IMR-90 (cell line): ENCODE data around the gene ALG11. TPM values are rescaled to one million over a fixed set of nuclear protein-coding genes. Genes with fewer than 3 reads are reported as not detected.

Source experiments
- ATAC-seq: fragments of 200-7000 bp; cut with Tn5 transposase; 2 replicates; pipeline ENCODE4 v1.9.1; 2020; ENCODE audit warnings: low read depth, mild to moderate bottlenecking, moderate library complexity
- BruUV-seq: library from RNA; stranded (reverse); fragments of 400-500 nt; replicated peaks from 2 replicates; lab custom pipeline; 2021; lab: Mats Ljungman, UMichigan
- CTCF ChIA-PET: fragments of 300-600 bp; formaldehyde crosslinking; extraction: SDS; loops from one replicate; lab custom pipeline; 2021; ENCODE audit warnings: antibody characterized with exemption; lab: Yijun Ruan, JAX
- POLR2A ChIA-PET: fragments of 300-600 bp; sonication (Branson Sonifier 250); formaldehyde crosslinking; loops from one replicate; lab custom pipeline; 2022; ENCODE audit warnings: antibody characterized with exemption; ENCODE audit not compliant: unreplicated experiment; lab: Charles Lee
- DNase-seq: peaks from one replicate; pipeline ENCODE4 v3.0.0; 2013
- H2AFZ ChIP-seq: replicated peaks from 2 replicates; pipeline ENCODE3; 2013; ENCODE audit warnings: low read length, mild to moderate bottlenecking; ENCODE audit not compliant: poor library complexity
- H2AK5ac ChIP-seq: 2 replicates; pipeline ENCODE4 v1.6.1; 2013; ENCODE audit warnings: low read depth, low read length, inconsistent platforms
- H2AK9ac ChIP-seq: replicated peaks from 2 replicates; pipeline ENCODE3; 2013; ENCODE audit warnings: mild to moderate bottlenecking, low read depth, low read length, moderate library complexity; ENCODE audit not compliant: poor library complexity
- H2BK120ac ChIP-seq: 2 replicates; pipeline ENCODE4 v1.6.1; 2013; ENCODE audit warnings: low read depth, low read length, inconsistent platforms
- H2BK15ac ChIP-seq: 3 replicates; pipeline ENCODE4 v1.6.1; 2013; ENCODE audit warnings: low read depth, low read length, inconsistent platforms
- H2BK20ac ChIP-seq: 2 replicates; pipeline ENCODE4 v1.6.1; 2013; ENCODE audit warnings: low read depth, mild to moderate bottlenecking, inconsistent platforms, low read length, moderate library complexity
- H2BK5ac ChIP-seq: 2 replicates; pipeline ENCODE4 v1.6.1; 2013; ENCODE audit warnings: mild to moderate bottlenecking, low read depth, low read length, inconsistent platforms; ENCODE audit not compliant: poor library complexity, severe bottlenecking
- H3K14ac ChIP-seq: replicated peaks from 2 replicates; pipeline ENCODE4 v1.6.1; 2013; ENCODE audit warnings: low read depth, low read length, inconsistent platforms
- H3K18ac ChIP-seq: 2 replicates; pipeline ENCODE4 v1.6.1; 2013; ENCODE audit warnings: low read depth, low read length, control low read depth
- H3K23ac ChIP-seq: 2 replicates; pipeline ENCODE4 v1.6.1; 2013; ENCODE audit warnings: low read depth, low read length, inconsistent platforms
- H3K27ac ChIP-seq: 2 replicates; pipeline ENCODE4 v1.5.1; 2013; ENCODE audit warnings: mild to moderate bottlenecking, control low read depth, low read length; ENCODE audit not compliant: insufficient read depth
- H3K27me3 ChIP-seq: 2 replicates; pipeline ENCODE4 v1.6.1; 2013; ENCODE audit warnings: low read length; ENCODE audit not compliant: control insufficient read depth, insufficient read depth
- H3K36me3 ChIP-seq: 2 replicates; pipeline ENCODE4 v1.6.1; 2013; ENCODE audit warnings: low read length, mixed read lengths; ENCODE audit not compliant: control insufficient read depth, insufficient read depth
- H3K4ac ChIP-seq: 2 replicates; pipeline ENCODE4 v1.6.1; 2013; ENCODE audit warnings: low read depth, low read length, inconsistent platforms
- H3K4me1 ChIP-seq: 2 replicates; pipeline ENCODE4 v1.6.1; 2013; ENCODE audit warnings: low read length, mixed read lengths; ENCODE audit not compliant: control insufficient read depth, insufficient read depth
- H3K4me2 ChIP-seq: 2 replicates; pipeline ENCODE4 v1.6.1; 2013; ENCODE audit warnings: low read depth, mild to moderate bottlenecking, control low read depth, low read length, moderate library complexity
- H3K4me3 ChIP-seq: 2 replicates; pipeline ENCODE4 v1.5.1; 2013; ENCODE audit warnings: low read depth, mild to moderate bottlenecking, control low read depth, low read length, moderate library complexity; ENCODE audit not compliant: insufficient read depth
- H3K56ac ChIP-seq: 2 replicates; pipeline ENCODE4 v1.6.1; 2013; ENCODE audit warnings: low read length, inconsistent platforms; ENCODE audit not compliant: insufficient read depth; ENCODE audit errors: extremely low read depth
- H3K79me1 ChIP-seq, 2 experiments: 2 replicates each; pipeline ENCODE4 v1.6.1; 2013; ENCODE audit warnings: low read length in 2 of 2, inconsistent platforms in 1 of 2, low read depth in 1 of 2
- H3K9ac ChIP-seq: 2 replicates; pipeline ENCODE4 v1.6.1; 2013; ENCODE audit warnings: low read depth, low read length, control low read depth
- H3K9me1 ChIP-seq: 2 replicates; pipeline ENCODE4 v1.6.1; 2013; ENCODE audit warnings: low read length, inconsistent platforms; ENCODE audit not compliant: insufficient read depth
- H3K9me3 ChIP-seq: 2 replicates; pipeline ENCODE4 v1.6.1; 2013; ENCODE audit warnings: low read length; ENCODE audit not compliant: control insufficient read depth, insufficient read depth
- H4K20me1 ChIP-seq: 2 replicates; pipeline ENCODE4 v1.6.1; 2013; ENCODE audit warnings: low read length, inconsistent platforms; ENCODE audit not compliant: insufficient read depth
- H4K5ac ChIP-seq: 2 replicates; pipeline ENCODE4 v1.6.1; 2013; ENCODE audit warnings: mild to moderate bottlenecking, low read depth, low read length, control low read depth
- H4K8ac ChIP-seq, 2 experiments: 2 replicates each; pipeline ENCODE4 v1.6.1; 2013; ENCODE audit warnings: low read depth in 2 of 2, low read length in 2 of 2, control low read depth in 1 of 2, inconsistent platforms in 1 of 2
- H4K91ac ChIP-seq: 2 replicates; pipeline ENCODE4 v1.6.1; 2013; ENCODE audit warnings: low read depth, low read length, inconsistent platforms; ENCODE audit not compliant: insufficient read depth
- BHLHE40 ChIP-seq: fragments of 150-350 bp; IDR thresholded peaks from 2 replicates; pipeline ENCODE4 v1.6.1; 2016; ENCODE audit warnings: mild to moderate bottlenecking, low read depth, low read length
- CEBPB ChIP-seq: IDR thresholded peaks from 2 replicates; pipeline ENCODE4 v1.6.1; 2012; ENCODE audit warnings: low read depth, low read length, improper control_type of control experiment
- CHD1 ChIP-seq: IDR thresholded peaks from 2 replicates; pipeline ENCODE4 v1.6.1; 2012; ENCODE audit warnings: low read depth, low read length, improper control_type of control experiment
- FOS ChIP-seq: fragments of 150-350 bp; IDR thresholded peaks from 2 replicates; pipeline ENCODE4 v1.6.1; 2016; ENCODE audit warnings: low read depth, low read length
- MAFK ChIP-seq: IDR thresholded peaks from 2 replicates; pipeline ENCODE4 v1.6.1; 2012; ENCODE audit warnings: low read depth, low read length, improper control_type of control experiment
- MAZ ChIP-seq: IDR thresholded peaks from 2 replicates; pipeline ENCODE4 v1.6.1; 2012; ENCODE audit warnings: low read depth, mild to moderate bottlenecking, low read length, improper control_type of control experiment, moderate library complexity, borderline replicate concordance
- MXI1 ChIP-seq: IDR thresholded peaks from 2 replicates; pipeline ENCODE4 v1.6.1; 2012; ENCODE audit warnings: low read depth, mild to moderate bottlenecking, low read length, moderate library complexity, borderline replicate concordance
- NFE2L2 ChIP-seq: fragments of 150-350 bp; IDR thresholded peaks from 2 replicates; pipeline ENCODE4 v1.6.1; 2016; ENCODE audit warnings: low read depth, mild to moderate bottlenecking, low read length
- POLR2A ChIP-seq: IDR thresholded peaks from 2 replicates; pipeline ENCODE4 v1.6.1; 2012; ENCODE audit warnings: mild to moderate bottlenecking, low read depth, low read length
- RAD21 ChIP-seq: IDR thresholded peaks from 2 replicates; pipeline ENCODE4 v1.6.1; 2012; ENCODE audit warnings: low read length, improper control_type of control experiment
- RCOR1 ChIP-seq: IDR thresholded peaks from 2 replicates; pipeline ENCODE4 v1.6.1; 2012; ENCODE audit warnings: mild to moderate bottlenecking, low read length, improper control_type of control experiment; ENCODE audit not compliant: insufficient replicate concordance
- RFX5 ChIP-seq: IDR thresholded peaks from 2 replicates; pipeline ENCODE4 v1.8.0; 2012; ENCODE audit warnings: low read depth, mild to moderate bottlenecking, low read length, moderate library complexity
- SMC3 ChIP-seq: fragments of 150-350 bp; IDR thresholded peaks from 2 replicates; pipeline ENCODE4 v1.6.1; 2016; ENCODE audit warnings: low read depth, mild to moderate bottlenecking, antibody characterized with exemption, low read length, moderate library complexity
- WGBS, 2 experiments: methylation state at CpG; one replicate each; pipeline versions ENCODE4 v1.1.5 to v1.1.7; 2013; ENCODE audit warnings: missing lambda C conversion rate in 2 of 2; ENCODE audit not compliant: insufficient read length in 1 of 2; ENCODE audit errors: extremely low coverage in 2 of 2; 5-methylcytosine and 5-hydroxymethylcytosine counted together
- dilution Hi-C: fragments of 300-500 bp; cut with HindIII; formaldehyde crosslinking; loops from one replicate; pipeline ENCODE4 v1.14.3; 2018; ENCODE audit warnings: low sequenced_read_pairs; ENCODE audit not compliant: unreplicated experiment
- in situ Hi-C: fragments of 300-500 bp; cut with MboI; formaldehyde crosslinking; loops from 3 replicates; pipeline ENCODE4 v1.14.3; 2019; ENCODE audit warnings: low sequenced_read_pairs, inconsistent platforms, mixed read lengths
- intact Hi-C: fragments of 100-400 bp; cut with micrococcal nuclease; formaldehyde crosslinking; loops from 2 replicates; pipeline ENCODE4 v1.10.0; 2022
- polyA plus RNA-seq, 3 experiments: library from polyadenylated mRNA; depleted of rRNA; stranded (reverse); fragments of >200 nt; gene quantifications; 2 replicates each; pipeline ENCODE4 v1.2.3, GENCODE V29; 2012; ENCODE audit warnings: low replicate concordance in 1 of 3
- total RNA-seq: library from RNA; depleted of rRNA; stranded (reverse); fragments of >200 nt; gene quantifications from 2 replicates; pipeline ENCODE4 v1.2.3, GENCODE V29; 2012
- TF ChIP-seq, protein P1 (sequence below): fragments of 150-350 bp; IDR thresholded peaks from 2 replicates; pipeline ENCODE4 v1.6.1; 2017; ENCODE audit warnings: mild to moderate bottlenecking, antibody characterized with exemption, low read length, low read depth
- TF ChIP-seq, protein P2 (sequence below): fragments of 150-350 bp; IDR thresholded peaks from 2 replicates; pipeline ENCODE4 v1.6.1; 2016; ENCODE audit warnings: low read depth, mild to moderate bottlenecking, low read length, moderate library complexity, borderline replicate concordance
- TF ChIP-seq, protein P3 (sequence below): conservative IDR thresholded peaks from 2 replicates; pipeline ENCODE4 v1.5.1; 2012; ENCODE audit warnings: mild to moderate bottlenecking, low read depth, low read length, improper control_type of control experiment

ALG11 gene
- total and polyA plus RNA-seq, 2 of the 4 experiments (the other 2 are of a cell fraction): 10.0 to 12.7 TPM

DNA sequence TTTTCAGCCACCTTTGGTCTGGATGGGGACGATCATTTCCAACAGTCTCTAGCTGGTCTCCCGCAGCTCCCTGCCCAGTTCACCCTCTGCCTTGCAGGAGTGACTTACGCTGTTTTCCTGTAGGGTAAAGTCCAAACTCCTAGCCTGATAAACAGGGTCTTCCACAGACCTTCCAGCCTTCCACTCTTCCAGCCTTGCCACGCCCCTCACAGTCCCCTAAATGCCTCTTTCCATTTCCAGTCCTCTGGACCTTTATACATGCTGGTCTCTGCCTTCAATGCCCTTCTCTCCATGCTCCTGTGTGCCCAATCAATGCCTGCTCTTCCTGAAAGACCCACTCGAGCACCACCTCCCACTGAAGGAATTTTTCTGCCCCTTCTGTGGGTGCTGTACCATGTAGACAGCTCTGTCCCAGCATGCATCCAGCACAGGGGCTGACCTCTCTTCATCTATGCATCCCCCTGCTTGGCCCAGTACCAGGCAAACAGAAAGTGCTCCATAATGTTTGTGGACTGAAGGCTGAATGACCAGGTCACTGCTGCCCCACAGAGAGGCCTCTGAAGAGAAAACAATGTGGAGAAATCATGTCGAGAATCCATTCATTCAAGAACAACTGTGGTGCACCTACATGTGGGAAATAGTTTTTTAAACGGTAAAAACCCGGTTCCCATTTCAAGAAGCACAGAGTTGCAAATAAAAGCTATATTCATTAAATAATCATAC lies 5.5 kb upstream of the ALG11 start:
- H2AFZ ChIP-seq: no peak overlapping the region
- H2BK5ac ChIP-seq: no peak overlapping the region
- no peak overlapping the region for H2BK120ac ChIP-seq
- no peak overlapping the region for H2AK9ac ChIP-seq
- WGBS, 2 experiments: 60% methylated on average over 2 of the region's 8 CpGs; no CpG with 5 or more reads in 1 of the 2 experiments
- H3K9me1 ChIP-seq: peaks cover 2% of the 10 kb centered on the region; the same call in 1 of the 2 replicates
- no peak overlapping the region for H3K4me3 ChIP-seq
- CTCF ChIA-PET: no interaction called here
- no peaks in the 10 kb centered on the region for H3K4me1 ChIP-seq
- no peak overlapping the region for H4K8ac ChIP-seq
- POLR2A ChIA-PET: no interaction called here
- intact Hi-C loops (no loop called here), in situ Hi-C loops (loop anchor here (25.0 kb wide), 1 partner anchor 456 kb away; the partner anchor contains the start of genes CKAP2 and VPS36), dilution Hi-C loops (no loop called here)
- no peak overlapping the region for H2AK5ac ChIP-seq
- no peak overlapping the region for H3K27ac ChIP-seq
- H3K18ac ChIP-seq: no peak overlapping the region
- H3K23ac ChIP-seq: no peak overlapping the region
- H3K79me1 ChIP-seq: no peaks in the 10 kb centered on the region; a peak in 1 of 4 replicates
- H3K14ac ChIP-seq: no peak overlapping the region
- no peak overlapping the region for H3K4ac ChIP-seq
- H3K27me3 ChIP-seq: peaks cover 14% of the 10 kb centered on the region
- H3K4me2 ChIP-seq: no peak overlapping the region
- TF ChIP-seq POLR2A (no peak), CHD1 (no peak), FOS (no peak), CEBPB (no peak), BHLHE40 (no peak), MXI1 (no peak), RAD21 (no peak), RCOR1 (no peak), NFE2L2 (no peak), RFX5 (no peak), MAZ (no peak), MAFK (no peak), SMC3 (no peak)
- TF ChIP-seq, protein P1, sequence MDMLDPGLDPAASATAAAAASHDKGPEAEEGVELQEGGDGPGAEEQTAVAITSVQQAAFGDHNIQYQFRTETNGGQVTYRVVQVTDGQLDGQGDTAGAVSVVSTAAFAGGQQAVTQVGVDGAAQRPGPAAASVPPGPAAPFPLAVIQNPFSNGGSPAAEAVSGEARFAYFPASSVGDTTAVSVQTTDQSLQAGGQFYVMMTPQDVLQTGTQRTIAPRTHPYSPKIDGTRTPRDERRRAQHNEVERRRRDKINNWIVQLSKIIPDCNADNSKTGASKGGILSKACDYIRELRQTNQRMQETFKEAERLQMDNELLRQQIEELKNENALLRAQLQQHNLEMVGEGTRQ: no peak
- TF ChIP-seq, protein P2, sequence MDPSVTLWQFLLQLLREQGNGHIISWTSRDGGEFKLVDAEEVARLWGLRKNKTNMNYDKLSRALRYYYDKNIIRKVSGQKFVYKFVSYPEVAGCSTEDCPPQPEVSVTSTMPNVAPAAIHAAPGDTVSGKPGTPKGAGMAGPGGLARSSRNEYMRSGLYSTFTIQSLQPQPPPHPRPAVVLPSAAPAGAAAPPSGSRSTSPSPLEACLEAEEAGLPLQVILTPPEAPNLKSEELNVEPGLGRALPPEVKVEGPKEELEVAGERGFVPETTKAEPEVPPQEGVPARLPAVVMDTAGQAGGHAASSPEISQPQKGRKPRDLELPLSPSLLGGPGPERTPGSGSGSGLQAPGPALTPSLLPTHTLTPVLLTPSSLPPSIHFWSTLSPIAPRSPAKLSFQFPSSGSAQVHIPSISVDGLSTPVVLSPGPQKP: no peak
- TF ChIP-seq, protein P3, sequence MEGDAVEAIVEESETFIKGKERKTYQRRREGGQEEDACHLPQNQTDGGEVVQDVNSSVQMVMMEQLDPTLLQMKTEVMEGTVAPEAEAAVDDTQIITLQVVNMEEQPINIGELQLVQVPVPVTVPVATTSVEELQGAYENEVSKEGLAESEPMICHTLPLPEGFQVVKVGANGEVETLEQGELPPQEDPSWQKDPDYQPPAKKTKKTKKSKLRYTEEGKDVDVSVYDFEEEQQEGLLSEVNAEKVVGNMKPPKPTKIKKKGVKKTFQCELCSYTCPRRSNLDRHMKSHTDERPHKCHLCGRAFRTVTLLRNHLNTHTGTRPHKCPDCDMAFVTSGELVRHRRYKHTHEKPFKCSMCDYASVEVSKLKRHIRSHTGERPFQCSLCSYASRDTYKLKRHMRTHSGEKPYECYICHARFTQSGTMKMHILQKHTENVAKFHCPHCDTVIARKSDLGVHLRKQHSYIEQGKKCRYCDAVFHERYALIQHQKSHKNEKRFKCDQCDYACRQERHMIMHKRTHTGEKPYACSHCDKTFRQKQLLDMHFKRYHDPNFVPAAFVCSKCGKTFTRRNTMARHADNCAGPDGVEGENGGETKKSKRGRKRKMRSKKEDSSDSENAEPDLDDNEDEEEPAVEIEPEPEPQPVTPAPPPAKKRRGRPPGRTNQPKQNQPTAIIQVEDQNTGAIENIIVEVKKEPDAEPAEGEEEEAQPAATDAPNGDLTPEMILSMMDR: no peak
- no peak overlapping the region for H4K91ac ChIP-seq
- H2BK20ac ChIP-seq: no peak overlapping the region
- ATAC-seq (no peak), DNase-seq (no peak)
- BruUV-seq: no TSS peak
- no peak overlapping the region for H3K9ac ChIP-seq
- no peaks in the 10 kb centered on the region for H3K9me3 ChIP-seq
- no peaks in the 10 kb centered on the region for H4K20me1 ChIP-seq
- H2BK15ac ChIP-seq: no peak overlapping the region
- no peak overlapping the region for H3K56ac ChIP-seq
- H4K5ac ChIP-seq: no peak overlapping the region
- no peaks in the 10 kb centered on the region for H3K36me3 ChIP-seq
